IPS-11a (cell line): Measurements from ENCODE around the gene MTRFR.
"Not testable (repeated sequence)": the region's sequence is repeated elsewhere in the genome, so short reads cannot be mapped to it uniquely, and the experiment has no call there.

Experiments used
- H3K4me3 ChIP-seq: one replicate; pipeline ENCODE4 v1.5.1; 2013; ENCODE audit warnings: low read depth, low read length, control low read depth

MTRFR gene

DNA sequence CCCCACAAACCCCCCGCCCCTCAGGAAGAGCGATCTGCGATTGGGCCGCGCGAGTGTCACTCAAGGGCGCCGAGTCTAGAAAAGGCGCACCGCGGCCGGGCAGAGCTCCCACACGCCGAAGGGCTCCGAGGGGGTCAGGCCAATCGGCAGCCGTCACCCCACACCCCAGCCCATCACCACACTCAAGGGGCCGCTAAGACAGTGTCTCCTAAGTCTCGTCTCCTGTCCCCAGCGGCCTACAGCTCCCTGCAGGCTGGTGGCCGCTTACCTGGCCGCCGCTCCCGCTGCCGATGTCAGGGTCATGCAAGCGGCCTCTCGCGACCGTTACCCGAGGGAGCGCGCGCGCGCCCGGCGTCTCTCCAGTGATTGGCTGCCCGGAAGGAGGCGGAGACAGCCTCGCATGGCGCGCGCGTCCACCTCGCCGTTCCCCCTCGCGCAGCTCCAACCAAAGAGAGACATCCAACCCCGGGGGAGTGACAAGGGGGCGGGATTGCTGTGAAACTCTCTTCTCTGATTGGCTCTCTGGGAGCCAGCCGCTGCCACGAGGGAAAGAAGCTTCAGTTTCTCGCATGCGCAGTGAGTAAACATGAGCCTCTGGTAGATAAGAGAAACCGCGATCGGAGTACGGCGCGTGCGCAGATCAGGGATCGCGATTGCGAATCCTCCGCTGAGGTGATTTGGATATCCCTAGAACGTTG, at the start of gene MTRFR, which contains the start of gene MPHOSPH9:
TSS of gene MTRFR (plus strand) at position 630 of the 698 bp plus-strand sequence. CDS start 20,239 bp downstream, outside the sequence.
TSS of gene MPHOSPH9 (minus strand) at position 335 of the 698 bp plus-strand sequence. CDS start 2,777 bp downstream, outside the sequence.
- peak within 1 kb of the TSS; percentile 78 for H3K4me3 ChIP-seq

- no peak overlapping the region for H3K4me3 ChIP-seq
Observed at GRCh38 chr12:123187637-123188036, 45.6 kb upstream of the MTRFR start.

GRCh38 chr12:123199936-123200335, 33.3 kb upstream of the MTRFR start:
- no peak overlapping the region for H3K4me3 ChIP-seq

GRCh38 chr12:123200414-123200813, 32.8 kb upstream of the MTRFR start:
- H3K4me3 ChIP-seq, result no peak overlapping the region

DNA sequence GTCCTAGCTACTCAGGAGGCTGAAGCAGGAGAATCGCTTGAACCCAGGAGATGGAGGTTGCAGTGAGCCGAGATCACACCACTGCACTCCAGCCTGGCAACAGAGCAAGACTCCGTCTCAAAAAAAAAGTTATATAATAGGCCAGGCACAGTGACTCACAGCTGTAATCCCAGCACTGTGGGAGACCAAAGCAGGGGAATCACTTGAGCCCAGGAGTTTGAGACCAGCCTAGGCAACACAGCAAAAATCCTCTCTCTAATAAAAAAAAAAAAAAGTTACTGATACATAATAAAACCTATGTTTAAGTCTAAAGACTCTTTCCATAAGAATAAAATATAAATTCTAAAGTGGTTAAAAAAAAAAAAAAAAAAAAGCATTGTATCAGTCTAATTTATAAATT, 26.4 kb upstream of the MTRFR start:
- H3K4me3 ChIP-seq, result not testable (repeated sequence)

DNA sequence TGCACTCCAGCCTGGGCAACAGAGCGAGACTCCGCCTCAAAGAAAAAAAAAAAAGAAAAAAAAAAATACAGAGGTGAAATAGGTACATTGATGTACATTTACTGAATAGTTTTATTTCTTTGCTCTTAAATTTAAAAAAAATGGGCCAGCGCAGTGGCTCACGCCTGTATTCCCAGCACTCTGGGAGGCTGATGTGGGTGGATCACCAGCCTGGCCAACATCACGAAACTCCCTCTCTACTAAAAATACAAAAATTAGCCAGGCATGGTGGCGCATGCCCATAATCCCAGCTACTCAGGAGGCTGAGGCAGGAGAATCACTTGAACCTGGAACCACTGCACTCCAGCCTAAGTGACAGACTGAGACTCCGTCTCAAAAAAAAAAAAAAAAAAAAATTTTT, 25.4 kb upstream of the MTRFR start:
- not testable (repeated sequence) for H3K4me3 ChIP-seq

DNA sequence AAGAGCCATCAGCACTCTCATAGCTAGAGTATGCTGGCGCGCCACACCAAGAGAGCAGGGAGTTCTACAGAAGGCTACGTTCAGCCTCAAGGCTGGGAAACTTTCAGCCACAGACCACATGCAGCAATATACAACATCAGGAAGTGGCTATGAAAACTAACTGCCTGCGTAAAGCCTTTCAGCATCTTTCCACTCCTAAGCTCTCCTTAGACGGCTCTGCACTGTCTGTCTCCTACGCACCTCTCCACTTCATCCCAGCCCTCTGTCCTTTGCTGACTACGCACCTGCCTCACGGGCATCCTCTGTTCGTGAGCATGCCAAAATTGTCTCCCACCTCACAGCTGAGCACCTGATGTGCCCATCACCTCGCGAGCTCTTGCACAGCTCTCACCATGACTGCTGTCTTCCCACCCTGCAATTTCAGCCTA, 10.0 kb upstream of the MTRFR start:
- no peak overlapping the region for H3K4me3 ChIP-seq

DNA sequence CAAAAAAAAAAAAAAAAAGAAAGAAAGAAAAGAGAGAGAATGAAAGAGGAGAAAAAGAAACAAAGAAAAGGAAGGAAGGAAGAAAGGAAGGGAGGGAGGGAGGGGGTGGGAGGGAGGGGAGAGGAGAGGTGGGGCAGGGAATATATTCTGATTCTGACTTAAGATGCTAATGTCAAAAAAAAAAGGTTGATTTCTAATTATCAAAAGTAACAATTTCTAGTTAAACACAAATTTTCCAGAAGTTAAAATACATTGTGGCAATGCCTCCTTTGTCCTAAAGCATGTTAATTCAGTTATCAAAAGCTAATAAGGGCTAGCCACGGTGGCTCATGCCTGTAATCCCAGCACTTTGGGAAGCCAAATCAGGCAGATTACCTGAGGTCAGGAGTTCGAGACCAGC, 7.8 kb upstream of the MTRFR start:
- H3K4me3 ChIP-seq, result no peak overlapping the region

DNA sequence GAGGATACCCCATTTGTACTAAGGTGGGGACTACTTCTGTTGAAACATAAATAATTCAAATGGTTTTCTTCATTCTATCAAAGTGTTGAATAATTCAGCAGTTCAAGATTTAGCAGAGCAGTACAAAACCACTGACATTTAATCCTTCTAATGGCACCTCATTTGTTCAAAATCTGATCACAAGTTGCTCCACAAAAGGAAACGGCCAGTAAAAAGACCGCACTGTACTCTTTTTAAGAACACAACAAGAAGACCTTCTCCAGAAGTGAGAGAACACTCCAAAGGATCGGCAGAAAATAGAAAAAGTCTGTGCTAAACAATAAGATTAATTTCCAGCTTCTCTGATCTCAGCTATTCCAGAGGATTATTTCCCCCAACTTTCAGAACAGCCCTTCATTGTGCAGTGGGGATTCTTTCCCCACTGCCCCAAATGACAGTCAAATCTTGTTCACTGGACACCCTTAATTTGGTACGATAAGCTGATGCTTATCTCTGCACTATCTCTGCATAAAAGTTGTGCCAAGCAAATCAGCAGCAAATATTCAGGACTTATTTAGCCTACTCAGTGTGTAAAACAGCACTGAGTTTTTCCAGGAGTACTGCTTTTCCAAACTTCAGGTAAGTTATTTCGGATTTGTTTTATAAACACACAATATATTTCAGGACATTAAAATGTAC, 5.5 kb upstream of the MTRFR start:
- H3K4me3 ChIP-seq, result no peak overlapping the region

DNA sequence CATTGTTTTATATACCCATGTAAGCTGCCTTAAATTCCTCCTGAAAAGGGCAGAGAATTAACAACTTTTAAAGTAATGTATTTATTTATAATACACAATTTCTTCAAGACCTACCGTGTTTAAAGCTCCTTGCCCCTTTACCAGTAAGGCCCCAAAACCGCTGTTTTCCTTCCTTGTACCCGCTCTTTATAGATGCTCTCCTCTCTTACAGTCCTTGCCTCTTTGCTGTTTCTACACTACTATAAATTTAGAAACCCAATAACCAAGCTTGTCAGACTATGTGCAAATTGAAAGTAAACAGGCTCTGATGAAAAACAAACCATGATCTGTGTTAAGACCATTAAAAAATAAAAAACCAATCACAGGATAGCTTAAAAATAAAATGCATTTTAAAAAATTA, 4.2 kb upstream of the MTRFR start:
- no peak overlapping the region for H3K4me3 ChIP-seq

DNA sequence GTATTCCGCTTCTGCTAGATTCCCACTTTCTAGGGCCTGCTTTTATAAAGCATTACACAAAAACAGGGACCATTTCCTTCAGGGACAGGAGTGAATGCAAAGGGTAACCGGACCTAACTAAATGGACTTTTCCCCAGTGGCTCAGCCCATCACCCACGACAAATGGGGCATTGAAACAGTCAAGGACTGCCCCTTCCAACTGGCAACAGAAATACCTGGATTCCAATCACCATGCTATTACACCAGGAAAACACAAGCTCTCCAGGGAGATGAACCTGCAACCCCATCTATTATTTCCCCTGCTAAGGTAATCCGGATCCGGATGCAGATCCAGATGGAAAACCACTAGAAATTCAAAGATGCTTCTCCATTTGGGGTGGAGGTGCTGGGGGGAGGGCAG, 1.3 kb upstream of the MTRFR start:
- H3K4me3 ChIP-seq, result peak overlapping the region; percentile 78

GRCh38 chr12:123232472-123232806, 797 bp upstream of the MTRFR start:
- H3K4me3 ChIP-seq, result peak overlapping the region; percentile 78

- peak overlapping the region; percentile 78 for H3K4me3 ChIP-seq
Observed at GRCh38 chr12:123233505-123234308, 471 bp downstream of the MTRFR start.

DNA sequence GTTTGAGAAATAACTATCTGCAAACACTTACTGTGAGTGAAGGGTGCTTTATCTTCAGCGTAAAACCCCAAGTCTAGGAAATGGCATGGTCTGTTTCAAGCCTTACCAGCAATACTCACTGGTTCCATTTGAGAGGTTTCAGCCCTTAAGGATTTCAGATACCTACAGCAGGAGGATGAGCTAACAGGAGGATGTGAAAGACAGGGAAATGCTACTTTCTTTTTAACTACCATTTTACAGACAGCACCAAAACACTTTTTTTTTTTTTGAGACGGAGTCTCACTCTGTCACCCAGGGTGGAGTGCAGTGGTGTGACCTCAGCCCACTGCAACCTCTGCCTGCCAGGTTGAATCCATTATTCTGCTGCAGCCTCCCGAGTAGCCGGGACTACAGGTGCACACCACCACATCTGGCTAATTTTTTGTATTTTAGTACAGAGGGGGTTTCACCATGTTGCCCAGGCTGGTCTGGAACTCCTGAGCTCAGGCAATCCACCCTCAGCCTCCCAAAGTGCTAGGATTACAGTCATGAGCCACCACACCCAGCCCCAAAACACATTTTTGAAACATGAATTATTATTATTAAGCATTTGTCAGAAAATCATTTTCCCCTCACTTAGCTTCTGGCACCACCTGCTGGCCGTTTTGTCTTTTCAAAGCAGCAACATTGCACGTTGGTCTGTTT, 4.6 kb downstream of the MTRFR start:
- no peak overlapping the region for H3K4me3 ChIP-seq

DNA sequence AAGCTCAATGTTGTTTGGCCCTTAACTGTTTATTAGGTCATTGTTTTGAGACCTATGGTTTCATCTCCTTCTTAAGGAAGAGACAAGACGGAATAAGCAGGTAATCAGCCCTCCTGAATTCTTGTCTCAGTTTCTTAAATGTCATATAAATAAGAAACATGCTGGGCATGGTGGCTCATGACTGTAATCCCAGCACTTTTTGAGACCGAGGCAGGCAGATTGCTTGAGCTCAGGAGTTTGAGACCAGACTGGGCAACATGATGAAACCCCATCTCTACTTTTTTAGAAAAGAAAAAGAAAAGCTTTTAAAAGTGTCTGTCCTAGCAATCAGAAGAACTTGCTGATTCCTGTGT, 5.1 kb downstream of the MTRFR start:
- H3K4me3 ChIP-seq, result no peak overlapping the region

- no peak overlapping the region for H3K4me3 ChIP-seq
Observed at GRCh38 chr12:123238961-123239360, 5.7 kb downstream of the MTRFR start.

GRCh38 chr12:123242116-123242904, 9.1 kb downstream of the MTRFR start:
- H3K4me3 ChIP-seq, result no peak overlapping the region

DNA sequence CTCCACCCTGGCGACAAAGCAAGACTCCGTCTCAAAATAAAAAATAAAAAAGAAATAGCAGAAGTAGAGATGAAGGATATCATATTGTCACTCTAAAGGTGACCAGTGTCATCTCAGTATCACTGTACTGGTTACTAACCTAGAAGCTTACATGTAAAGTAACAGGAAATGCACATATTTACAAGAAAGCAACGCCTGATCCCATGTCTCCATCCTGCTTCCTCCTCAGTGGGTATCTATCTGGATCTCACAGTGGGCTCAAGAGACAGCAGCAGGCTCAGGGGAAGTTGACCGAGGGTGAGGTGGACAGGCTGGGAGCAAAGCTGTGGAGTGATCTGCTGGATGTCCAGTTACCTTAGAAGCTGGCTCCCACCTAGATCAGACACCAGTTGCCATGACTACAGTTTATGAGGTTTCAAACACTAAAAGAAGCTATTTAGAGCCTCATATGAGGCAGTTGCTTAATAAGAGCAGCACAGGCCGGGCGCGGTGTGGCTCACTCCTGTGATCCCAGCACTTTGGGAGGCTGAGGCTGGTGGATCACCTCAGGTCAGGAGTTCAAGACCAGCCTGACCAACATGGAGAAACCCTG, 10.5 kb downstream of the MTRFR start:
- H3K4me3 ChIP-seq, result no peak overlapping the region

DNA sequence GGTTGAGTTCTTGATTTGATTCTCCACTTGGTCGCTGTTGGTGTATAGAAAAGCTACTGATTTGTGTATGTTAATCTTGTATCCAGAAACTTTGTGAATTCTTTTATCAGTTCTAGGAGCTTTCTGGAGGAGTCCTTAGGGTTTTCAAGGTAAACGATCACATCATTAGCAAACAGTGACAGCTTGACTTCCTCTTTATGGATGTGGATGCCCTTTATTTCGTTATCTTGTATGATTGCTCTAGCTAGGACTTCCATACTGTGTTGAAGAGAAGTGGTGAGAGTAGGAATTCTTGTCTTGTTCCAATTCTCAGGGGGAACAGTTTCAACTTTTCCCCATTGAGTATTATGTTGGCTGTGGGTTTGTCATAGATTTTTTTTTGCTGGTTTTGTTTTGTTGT, 12.4 kb downstream of the MTRFR start:
- H3K4me3 ChIP-seq, result no peak overlapping the region

DNA sequence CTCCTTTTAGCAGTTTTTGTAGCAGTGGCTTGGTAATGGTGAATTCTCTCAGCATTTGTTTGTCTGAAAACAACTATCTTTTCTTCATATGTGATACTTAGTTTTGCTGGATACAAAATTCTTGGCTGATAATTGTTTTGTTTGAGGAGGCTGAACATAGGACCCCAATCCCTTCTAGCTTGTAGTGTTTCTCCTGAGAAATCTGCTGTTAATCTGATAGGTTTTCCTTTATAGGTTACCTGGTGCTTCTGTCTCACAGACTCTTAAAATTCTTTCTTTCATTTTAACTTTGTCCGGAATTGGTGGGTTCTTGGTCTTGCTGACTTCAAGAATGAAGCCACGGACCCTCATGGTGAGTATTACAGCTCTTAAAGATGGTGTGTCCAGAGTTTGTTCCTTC, 14.9 kb downstream of the MTRFR start:
- H3K4me3 ChIP-seq, result not testable (repeated sequence)
